HG02943 (cell line): ENCODE measurements around the gene ISLR.
"Not testable (repeated sequence)": the region's sequence is repeated elsewhere in the genome, so short reads cannot be mapped to it uniquely, and the experiment has no call there.

Source experiments
- ATAC-seq: cut with Tn5 transposase; IDR thresholded peaks from one replicate; pipeline ENCODE4 v1.9.1; 2021; ENCODE audit warnings: mild to moderate bottlenecking, low read depth, moderate library complexity; ENCODE audit not compliant: unreplicated experiment

Gene ISLR

GRCh38 chr15:74136814-74137536 is 36.5 kb upstream of the ISLR start:
- ATAC-seq: no peak

DNA sequence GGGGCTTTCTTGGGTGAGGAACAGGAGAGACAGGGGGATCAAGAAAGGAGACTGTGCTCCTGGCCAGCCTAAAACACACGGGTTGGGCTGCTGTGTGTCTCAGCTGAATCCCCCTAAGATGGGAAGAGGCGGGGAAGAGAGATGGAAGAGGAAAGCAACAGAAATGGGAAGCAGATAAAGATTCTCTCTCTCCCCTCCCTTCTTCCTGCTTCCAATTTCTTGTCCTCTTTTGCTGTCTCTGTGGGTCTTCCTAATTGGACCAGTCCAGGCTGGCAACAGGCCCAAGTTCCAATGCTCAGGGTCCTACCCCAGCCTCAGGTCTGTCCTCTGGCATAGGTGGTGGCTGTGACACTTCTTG is 36.0 kb upstream of the ISLR start:
- no peak for ATAC-seq

DNA sequence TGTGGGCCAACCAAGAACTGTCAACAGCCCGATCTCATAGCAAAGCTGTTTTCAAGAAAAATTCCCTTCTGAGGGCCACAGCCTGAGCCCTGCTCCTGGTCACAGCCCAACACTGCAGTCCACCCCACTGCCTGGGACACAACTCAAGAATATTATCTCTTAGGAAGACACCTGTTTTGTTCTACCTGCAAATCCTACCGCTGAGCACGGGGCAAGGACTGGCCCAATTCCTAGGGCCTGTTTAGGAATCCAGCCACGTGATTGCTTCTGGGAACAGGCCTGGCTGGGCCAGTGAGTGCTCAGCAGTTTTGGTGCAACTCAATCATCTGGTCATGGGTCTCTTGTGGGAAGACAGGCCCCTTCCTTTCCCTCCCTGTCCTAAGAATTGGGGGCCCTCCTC is 34.9 kb upstream of the ISLR start:
- ATAC-seq: no peak

DNA sequence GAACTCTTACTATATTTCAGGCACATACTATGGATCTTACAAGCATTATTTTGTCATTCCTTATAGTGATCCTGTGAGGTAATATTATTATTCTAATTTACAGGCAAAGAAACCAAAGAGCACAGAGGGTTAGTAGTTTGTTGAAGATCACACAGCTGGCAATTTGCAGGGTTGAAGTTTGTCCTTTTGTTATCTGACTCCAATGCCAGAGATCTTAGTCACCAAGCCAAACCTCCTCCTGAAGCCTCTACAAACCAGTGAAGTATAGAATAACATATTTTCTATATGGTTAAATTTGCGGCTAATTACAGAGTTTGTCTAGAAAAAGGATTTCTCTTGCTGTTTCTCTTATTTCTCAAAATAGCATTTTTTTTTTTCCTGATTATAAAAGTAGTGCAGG is 31.9 kb upstream of the ISLR start:
- no peak for ATAC-seq

GRCh38 chr15:74144153-74144775 is 29.2 kb upstream of the ISLR start:
- no peak for ATAC-seq

GRCh38 chr15:74146277-74146800 is 27.2 kb upstream of the ISLR start:
- no peak for ATAC-seq

GRCh38 chr15:74147051-74147450 is 26.5 kb upstream of the ISLR start:
- no peak for ATAC-seq

DNA sequence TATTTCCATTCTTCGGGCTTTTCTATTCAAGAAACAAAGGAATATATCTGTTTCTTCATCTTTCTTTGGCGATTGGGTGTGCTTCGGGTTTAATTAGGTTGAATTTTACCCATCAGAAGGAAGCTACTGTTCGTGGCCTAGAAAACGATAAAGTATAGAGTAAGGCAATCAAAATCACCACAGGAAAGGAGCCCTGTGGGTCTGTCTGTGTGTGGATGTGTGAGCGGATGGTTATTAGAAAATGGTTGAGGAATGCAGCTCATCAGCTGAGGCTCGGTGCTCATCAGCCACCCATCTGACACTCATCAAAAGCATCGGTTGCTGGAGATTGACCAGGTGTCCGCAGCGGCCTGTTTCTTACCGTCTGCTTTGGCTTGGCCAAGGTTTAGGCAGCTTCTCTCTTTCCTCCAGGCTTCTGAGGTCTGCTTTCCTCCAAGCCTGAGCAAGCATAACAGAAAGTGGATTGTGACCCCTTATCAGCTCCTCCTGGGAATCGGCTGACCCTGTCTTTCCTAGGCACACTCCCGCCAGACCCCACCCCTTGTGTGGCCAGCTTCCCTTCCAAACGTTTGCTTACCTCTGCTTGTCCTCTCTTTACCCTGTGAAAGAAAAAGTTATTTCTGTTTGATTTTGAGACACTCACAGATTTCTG is 17.6 kb upstream of the ISLR start:
- no peak for ATAC-seq

DNA sequence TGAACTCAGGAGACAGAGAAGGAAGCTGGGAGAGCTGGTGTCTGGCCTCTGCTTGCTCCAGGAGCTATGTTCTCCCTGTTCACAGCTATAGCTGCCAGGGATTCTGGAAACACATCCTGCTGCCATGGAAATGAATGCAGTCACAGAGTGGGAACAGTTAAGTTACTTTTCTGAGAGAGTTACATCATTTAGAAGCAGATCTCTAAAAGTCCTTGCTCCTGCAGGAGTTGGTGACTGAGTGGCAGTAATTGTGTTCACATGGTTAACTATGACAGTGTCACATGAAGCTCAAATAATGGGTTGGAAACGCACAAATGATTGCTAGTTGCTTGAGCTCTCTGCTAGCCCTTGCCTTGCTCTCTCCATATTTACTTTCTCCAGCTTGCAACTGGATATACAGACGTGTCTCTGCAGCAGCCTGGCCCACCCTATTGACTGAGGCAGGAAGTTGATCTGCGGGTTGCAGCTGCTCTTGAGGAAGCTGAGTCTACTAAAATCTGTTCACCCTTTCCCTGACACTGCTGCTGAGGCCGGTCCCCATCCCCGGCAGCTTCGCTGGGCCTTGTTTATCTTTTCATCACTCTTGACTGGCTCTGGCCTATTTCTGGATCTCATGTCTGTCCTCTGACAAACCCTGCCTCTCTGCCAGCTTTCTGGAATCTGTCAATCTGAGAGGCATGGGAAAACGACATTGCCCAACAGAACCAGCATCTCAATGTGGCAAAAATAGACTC is 16.7 kb upstream of the ISLR start:
- ATAC-seq: no peak

DNA sequence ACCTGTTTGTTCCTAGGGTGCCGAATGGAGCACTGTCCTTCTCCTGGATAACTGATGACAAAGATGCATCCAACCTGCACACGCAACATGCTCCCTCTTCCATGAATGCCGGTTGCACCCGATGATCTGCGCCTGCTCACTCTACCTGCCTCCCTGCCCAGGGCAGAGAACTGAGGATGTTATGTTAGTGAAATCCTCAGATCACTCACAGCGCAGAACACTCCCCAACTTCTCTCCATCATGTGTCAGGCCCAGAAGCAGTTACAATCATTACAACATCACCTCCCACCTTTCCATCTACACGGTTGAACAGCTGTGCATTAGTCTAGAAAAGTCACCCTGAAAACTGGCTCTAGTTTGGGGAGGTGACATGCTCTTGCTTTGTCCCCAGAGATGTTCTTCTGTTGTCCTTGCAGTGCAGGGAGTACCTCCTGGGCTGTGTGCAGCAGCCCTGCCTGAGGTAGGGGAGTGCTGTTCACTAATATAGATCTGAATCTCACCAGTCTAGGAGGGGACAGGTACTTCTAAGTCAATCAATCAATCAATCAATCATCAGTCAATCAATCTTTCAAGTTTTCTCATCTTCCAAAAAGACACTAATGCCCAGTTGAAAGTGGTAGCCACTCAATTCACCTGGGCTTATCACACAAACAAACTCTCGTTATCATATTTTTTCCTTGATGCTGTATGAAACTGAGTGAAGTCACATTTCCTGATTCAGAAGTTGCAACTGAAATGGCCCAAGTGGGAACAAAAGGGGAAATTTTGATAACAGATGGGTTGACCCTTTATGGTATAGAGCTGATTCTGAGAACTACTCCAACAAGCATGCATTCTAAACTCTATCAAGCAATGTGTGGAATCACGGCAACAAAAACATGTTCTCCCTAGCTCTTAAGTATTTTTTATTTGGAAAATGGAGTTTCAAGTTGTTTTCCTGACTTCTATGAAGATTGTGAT is 15.4 kb upstream of the ISLR start:
- ATAC-seq: no peak

GRCh38 chr15:74158855-74159650 is 14.5 kb upstream of the ISLR start:
- ATAC-seq: no peak

DNA sequence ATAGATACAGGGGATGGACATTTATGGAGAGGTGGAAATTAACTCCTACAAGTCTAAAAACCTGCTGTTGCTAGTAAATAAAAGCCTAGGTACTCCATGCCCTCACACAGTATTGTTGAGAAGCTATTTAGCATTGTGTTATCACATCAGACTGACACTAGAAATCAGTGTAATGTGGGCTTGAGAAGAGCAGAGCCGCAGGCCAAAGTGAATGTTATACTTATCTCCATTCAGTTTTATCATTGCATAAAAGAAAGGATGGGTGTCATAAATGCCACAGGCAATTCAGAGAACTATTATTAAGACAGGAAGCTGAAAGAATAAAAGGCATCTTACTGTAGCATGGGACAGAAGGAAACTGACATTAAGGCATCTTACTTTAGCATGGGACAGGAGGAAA is 13.7 kb upstream of the ISLR start:
- ATAC-seq: no peak

DNA sequence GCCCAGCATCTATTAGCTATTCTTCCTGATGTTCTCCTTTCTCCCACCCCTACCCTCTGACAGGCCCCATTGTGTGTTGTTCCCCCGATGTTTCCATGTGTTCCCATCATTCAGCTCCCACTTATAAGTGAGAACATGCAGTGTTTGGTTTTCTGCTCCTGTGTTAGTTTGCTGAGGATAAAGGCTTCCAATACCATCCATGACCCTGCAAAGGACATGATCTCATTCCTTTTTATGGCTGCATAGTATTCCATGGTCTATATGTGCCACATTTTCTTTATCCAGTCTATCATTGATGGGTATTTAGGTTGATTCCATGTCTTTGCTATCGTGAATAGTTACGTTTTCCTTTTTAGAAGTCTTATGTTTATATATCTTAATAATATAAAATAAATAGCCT is 13.1 kb upstream of the ISLR start:
- not testable (repeated sequence) for ATAC-seq

DNA sequence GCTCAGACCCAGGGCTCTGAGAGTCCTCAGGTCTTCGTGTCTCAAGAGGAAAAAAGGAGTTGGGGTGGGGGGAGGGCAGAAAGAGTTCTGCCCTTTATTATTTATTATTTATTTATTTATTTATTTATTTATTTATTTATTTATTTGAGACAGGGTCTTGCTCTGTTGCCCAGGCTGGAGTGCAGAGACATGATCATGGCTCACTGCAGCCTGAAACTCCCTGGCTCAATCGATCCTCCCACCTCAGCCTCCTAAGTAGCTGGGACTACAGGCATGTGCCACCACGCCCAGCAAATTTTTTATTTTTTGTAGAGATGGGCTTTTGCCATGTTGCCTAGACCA is 11.3 kb upstream of the ISLR start:
- not testable (repeated sequence) for ATAC-seq

DNA sequence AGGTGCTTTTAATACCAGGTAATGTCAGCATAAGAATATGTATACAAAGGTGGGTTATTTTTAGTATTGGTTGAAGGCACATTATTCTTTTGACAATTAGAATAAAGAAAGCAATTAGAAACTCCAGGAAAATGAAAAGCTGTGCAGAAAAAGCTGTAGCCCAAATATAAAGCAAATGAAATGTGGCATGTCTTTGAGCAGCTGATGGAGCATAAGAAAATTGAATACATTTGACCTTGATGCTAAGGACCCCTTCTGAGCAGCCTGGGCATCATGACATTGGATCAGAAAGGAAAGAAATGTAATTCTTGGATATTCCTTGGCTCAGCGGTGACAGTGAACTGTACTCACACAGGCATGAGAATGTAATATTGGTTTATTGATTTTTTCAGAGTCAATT is 8.0 kb upstream of the ISLR start:
- no peak for ATAC-seq

DNA sequence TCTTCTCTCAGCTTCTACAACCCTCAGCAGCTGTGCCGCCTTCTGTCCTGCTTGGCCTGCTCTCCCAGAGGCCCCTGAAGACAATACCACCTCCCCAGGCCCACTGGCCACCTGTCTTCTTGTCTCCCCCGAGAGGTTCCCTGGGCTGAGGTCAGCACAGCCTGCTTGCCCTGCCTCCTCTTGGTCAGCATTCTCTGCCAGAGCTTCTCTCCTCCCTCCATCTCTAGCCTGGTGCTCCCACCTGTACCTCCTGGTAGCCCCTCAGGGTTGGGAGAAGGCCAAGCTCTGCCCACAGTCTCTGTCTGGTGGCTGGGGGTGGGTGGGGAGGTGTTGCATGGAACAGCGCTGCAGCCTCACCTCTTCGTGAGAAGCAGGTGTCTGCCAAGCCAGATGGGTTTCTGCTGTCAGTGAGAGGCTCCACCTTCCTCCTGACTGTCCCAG is 5.6 kb upstream of the ISLR start:
- no peak for ATAC-seq

DNA sequence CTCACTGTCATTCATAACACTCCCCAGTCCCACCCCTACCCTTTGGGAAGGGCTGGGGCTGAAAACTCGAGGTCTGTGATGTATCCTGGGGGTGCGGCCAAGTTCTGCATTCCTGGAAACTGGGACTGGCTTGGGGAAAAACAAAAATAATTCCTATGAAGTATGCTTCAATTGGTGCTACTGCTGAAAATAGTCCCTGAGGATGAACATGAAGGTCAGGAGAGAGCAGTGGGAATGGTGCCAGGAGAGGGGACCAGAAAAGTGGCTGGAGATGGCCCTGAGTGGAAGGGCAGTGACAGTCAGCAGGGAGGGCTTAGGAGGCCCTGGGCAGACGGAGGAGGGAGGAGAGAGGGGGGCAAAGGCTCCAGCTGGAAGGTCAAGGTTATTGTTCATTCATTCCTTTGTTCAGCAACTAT is 4.8 kb upstream of the ISLR start:
- no peak for ATAC-seq

- no peak for ATAC-seq
Observed at GRCh38 chr15:74170071-74170844, 3.3 kb upstream of the ISLR start.
